Measurements from ENCODE around the gene NCKAP5.

DNA sequence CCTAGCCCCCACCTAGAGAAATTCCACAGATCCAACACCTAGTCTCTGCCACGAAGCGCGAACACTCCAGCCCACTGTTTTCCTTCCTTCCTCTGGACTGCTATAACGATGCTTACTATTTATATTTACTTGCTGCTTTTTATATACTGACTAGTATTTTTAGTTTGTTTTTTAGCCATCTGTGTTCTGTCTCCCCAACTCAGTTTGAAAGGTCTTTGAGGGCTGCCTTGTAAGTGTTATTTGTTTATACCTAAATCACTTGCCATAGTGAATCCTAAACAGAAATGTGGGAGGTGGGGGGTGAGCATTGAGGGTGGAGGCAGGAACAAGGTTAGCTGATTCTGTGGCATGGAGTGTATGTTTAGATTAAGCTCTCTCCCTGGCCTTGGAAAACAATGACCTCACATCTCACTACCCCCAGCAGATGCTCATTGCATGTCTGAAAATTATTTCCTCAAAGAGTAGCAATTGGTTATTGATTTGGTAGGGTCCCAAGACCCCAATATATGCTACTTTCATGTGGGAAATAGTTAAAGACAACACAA, 1.1 kb upstream of the NCKAP5 start:
- TF ChIP-seq, protein P1, sequence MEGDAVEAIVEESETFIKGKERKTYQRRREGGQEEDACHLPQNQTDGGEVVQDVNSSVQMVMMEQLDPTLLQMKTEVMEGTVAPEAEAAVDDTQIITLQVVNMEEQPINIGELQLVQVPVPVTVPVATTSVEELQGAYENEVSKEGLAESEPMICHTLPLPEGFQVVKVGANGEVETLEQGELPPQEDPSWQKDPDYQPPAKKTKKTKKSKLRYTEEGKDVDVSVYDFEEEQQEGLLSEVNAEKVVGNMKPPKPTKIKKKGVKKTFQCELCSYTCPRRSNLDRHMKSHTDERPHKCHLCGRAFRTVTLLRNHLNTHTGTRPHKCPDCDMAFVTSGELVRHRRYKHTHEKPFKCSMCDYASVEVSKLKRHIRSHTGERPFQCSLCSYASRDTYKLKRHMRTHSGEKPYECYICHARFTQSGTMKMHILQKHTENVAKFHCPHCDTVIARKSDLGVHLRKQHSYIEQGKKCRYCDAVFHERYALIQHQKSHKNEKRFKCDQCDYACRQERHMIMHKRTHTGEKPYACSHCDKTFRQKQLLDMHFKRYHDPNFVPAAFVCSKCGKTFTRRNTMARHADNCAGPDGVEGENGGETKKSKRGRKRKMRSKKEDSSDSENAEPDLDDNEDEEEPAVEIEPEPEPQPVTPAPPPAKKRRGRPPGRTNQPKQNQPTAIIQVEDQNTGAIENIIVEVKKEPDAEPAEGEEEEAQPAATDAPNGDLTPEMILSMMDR (IDR thresholded peaks at IDR 0.05), result no peak
- TF ChIP-seq POLR2A (IDR thresholded peaks at IDR 0.05) (no peak), POLR2AphosphoS5 (IDR thresholded peaks at IDR 0.05; ENCODE audit: insufficient read depth in 1 of 2, low read depth in 1 of 2) (no peak)

All from vagina (tissue), 2 donors.